GM03348 (cell line): ENCODE results near the gene SYNCRIP.
"Not testable (repeated sequence)": the region's sequence is repeated elsewhere in the genome, so short reads cannot be mapped to it uniquely, and the experiment has no call there.

Experiments used
- DNase-seq: peaks from one replicate; pipeline ENCODE4 v3.0.0; 2012; ENCODE audit warnings: low spot score

The SYNCRIP gene

DNA sequence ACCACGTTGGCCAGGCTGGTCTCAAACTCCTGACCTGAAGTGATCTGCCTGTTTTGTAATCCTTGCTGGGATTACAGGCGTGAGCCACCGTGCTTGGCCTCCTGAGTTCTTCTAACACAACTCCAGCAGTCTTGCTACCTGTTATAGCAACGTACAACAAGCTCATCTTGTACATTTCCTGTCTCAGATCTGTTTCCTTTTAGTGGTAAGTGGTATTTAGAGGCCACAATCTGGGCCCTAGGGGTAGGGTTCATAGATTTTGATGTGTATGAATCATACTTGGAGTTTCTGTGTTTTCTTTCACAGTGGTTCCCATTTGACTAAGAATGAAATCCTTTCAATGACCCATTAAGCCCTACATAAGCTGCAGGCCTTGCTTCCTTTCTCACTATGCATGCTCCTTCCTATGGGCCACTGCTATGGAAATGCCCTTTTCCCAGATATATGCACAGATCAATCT, 27.1 kb upstream of the SYNCRIP start:
- no peak for DNase-seq

DNA sequence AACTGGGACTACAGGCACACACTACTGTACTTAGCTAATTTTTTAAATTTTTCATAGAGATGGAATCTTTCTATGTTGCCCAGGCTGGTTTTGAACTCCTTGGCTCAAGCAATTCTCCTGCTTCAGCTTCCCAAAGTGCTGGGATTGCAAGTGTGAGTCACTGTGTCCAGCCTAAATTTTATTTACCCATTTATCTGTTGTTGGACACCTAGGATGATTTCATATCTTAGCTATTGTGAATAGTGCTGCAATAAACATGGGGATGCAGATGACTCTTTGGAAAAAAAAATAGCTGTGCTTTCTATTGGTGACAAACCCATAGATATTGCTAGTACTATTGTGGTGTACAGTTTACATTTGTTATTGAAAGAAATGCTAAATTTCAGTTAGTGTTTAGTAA, 19.6 kb upstream of the SYNCRIP start:
- DNase-seq = no peak

DNA sequence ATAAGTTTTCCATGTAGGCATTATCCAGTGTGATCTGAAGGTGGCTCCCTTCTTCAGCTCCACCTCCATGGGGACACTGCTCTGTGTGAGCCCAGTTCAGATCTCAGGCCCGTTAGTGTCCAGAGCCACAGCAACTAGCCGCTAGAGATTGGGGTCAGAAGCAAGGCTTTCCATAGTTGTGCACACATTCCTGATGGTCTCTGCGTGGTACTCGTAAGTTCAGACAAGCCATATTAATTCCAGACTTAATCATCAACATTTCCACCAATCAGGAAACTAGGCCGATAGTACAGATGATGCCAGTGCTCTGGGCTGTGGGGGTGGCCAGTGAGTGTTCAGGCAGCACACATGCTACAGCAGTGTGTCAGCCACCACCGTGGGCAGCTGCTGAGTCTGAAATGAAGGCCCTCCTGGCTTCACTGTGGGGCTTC, 17.5 kb upstream of the SYNCRIP start:
- peak; percentile 92 for DNase-seq

DNA sequence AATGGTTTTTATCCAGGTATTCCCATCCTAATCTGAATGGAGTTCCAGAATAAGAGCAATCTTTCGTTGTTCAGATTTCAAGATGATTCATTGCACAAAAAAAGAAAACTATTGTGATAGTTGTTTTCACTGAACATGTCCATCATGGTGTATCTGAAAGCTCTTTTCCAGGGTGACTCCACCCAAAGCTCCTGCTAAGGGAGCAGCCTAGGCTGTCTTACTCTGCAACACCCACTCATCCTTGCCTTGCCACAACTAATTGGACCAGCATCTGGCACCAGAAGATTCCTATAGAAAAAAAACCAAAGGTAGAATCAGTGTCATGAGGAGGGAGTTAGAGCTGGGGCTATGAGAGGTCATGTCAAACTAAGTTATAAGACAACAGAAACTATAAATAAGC, 7.9 kb upstream of the SYNCRIP start:
- DNase-seq = no peak

GRCh38 chr6:85644279-85644762, 1.6 kb upstream of the SYNCRIP start:
- DNase-seq = peak; percentile 8

- peak; percentile 87 for DNase-seq
Observed at GRCh38 chr6:85643537-85644278, 1.0 kb upstream of the SYNCRIP start.

DNA sequence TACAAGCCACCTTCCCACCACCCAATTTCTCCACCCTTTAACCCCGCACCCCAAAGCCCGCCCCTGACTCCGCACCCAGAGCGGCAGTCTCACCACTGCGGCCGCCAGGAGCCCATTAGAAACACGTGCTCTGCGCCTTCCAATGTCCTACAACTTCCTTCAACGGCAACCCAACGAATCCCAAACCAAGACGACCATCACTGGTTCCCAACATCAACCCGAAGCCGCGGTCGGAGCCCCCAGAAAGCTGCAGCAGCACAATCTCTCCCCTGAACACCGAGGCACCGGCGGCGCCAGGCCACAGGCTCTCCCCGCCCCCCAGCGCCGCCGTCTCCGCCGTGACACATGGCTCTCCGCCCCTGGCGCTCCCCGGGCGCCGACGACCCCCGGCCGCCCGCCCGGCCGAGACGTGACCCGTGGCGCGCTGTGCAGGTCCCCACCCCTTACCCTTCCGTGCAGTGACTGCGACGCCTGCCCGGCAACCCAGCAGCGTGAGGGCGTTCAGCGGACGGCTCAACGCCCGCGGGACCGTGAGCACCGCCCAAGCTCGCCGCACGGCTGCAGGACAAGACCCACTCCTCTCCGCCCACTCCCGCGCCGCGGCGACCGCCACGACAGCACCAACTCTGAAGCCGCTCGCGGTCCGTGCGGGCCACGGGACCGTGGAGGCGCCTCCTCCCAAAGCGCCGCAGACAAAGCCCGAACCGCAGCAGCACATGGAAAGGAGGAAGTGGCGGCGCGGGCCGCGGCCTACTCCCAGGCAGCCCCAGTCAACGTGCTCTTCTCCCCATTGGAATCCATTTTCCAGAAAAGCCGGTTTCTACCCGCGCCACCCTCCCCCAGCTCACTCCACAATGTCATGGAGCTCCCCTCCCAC, 551 bp downstream of the SYNCRIP start:
- peak; percentile 66 for DNase-seq

DNA sequence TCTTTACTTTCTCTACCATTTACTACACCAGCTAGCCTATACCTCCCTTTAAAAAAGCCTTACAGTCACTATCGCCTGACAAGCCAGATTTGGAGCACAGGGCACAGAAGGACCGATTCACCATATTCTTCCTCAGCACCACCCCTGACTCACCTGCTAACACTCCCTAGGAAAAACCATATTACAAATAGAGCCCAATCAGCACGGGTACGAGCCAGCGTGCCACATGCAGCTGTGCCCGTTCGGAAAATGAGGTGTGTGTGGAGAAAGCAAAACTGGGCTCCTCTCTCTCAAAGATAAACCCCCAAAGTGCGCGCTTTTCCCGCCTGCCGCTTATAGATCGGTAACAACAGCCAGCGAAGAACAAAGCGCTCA, 1.2 kb downstream of the SYNCRIP start:
- DNase-seq = peak; percentile 9

- DNase-seq = no peak
Observed at GRCh38 chr6:85640821-85641220, 1.9 kb downstream of the SYNCRIP start.

DNA sequence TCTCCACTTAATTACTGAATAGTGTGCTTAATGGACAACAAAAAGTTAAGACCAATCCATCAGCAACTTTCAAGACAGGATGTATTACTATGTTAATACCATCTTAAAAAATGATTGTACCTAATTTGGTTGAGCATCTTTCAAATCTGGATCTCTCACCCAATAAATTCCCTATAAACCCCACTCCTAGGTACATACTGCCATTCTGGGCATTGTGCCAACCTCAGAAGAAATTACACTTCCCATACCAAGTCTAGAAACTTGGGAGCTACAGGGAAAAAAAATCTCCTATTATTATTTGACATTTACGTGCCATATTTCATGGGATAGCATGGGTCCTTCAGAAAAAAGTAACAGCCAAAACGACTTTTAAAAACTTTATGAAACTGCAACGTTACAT, 5.1 kb downstream of the SYNCRIP start:
- DNase-seq = no peak

DNA sequence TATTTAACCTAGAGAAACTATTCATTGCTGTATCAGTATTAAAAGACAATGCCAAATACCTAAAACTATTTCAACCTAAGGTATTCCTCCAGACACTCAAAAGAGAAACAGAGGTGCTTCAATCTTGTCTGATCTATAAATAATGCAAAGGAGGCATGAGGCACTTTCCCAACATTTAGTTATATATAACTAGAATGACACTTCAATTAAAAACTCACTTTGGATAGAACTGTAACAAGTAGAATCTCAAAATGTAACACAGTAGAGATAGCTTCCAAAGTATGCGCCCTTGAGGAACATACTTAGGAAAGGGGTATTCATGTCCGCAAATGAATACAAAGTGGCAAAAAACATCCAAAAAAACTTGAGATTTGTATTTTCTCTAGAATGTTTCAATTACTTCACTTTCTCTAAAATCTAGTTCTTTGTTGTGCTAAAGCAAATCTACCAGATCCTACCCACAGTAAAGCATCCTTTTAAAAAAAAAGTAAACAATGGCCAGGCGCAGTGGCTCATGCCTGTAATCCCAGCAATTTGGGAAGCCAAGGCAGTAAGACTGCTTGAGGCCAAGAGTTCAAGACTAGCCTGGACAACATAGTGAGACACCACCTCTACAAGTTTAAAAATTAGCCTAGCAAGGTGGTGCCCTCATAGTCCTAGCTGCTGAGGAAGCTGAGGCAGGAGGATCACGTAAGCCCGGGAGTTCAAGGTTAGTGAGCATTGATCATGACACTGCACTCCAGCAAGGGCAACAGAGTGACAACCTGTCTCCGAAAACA, 10.3 kb downstream of the SYNCRIP start:
- DNase-seq = no peak

- DNase-seq = not testable (repeated sequence)
Observed at GRCh38 chr6:85631117-85631516, 11.6 kb downstream of the SYNCRIP start.

DNA sequence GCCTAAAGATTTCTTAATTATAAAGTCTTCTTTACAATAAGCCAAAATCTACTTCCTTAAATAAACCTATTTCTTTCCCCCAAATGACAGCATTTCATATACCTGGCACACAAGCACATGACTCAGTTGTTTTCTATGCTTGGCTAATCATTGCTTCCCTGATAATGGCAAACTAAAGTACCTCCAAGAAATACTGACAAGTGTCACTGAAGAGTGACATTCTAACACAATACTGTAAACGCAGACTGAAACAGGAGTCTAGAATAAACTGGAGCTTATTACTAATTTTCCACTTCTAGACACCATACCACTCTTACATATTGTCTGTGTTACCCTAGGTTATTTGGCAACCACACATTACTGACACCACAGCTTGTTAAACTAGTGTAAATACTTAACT, 14.3 kb downstream of the SYNCRIP start:
- DNase-seq = no peak

GRCh38 chr6:85620308-85620707, 22.4 kb downstream of the SYNCRIP start:
- DNase-seq = no peak

- DNase-seq = no peak
Observed at GRCh38 chr6:85614780-85615179, 27.9 kb downstream of the SYNCRIP start.

GRCh38 chr6:85612690-85613474, 29.8 kb downstream of the SYNCRIP start:
- no peak for DNase-seq

GRCh38 chr6:85610182-85610895, 32.3 kb downstream of the SYNCRIP start:
- DNase-seq = no peak

DNA sequence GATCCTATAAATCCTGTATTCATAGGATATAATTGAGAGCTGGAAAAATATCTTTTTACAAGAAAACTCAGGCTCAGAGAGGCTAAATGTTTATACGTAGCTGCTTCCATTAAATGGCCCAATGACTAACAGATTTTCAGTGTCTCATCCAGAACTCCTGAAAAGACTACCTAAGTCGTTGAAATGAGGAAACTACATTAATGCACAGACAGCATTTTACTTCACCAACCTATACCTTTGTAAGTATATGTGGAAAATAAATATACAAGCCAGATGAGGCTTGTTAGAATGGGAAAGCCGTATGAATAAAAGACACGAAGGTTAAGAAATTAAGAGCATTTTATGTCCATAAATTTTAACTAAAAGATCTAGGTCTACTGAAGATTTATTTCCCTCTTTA, 40.6 kb downstream of the SYNCRIP start:
- DNase-seq = no peak

DNA sequence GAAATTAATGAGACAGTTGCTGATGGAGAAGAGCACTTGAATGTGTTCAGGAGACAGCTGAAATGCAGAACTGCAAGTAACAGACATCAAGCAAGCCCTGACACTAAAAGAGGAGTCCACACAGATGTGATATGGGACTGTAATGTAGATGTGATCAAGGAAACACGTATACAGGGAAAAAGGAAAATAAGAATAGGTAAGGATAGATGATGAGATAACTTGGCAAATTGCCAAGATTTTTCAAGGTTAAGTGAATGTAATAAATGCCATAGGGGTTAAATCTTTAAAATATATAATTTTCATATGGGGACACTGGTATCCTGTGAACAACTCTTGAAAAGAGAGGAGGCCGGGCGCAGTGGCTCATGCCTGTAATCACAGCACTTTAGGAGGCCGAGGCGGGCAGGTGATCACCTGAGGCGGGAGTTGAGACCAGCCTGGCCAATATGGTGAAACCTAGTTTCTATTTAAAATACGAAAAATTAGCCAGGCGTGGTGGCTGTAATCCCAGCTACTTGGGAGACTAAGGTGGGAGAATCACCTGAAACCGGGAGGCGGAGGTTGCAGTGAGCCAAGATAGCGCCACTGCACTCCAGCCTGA, 41.9 kb downstream of the SYNCRIP start:
- no peak for DNase-seq

DNA sequence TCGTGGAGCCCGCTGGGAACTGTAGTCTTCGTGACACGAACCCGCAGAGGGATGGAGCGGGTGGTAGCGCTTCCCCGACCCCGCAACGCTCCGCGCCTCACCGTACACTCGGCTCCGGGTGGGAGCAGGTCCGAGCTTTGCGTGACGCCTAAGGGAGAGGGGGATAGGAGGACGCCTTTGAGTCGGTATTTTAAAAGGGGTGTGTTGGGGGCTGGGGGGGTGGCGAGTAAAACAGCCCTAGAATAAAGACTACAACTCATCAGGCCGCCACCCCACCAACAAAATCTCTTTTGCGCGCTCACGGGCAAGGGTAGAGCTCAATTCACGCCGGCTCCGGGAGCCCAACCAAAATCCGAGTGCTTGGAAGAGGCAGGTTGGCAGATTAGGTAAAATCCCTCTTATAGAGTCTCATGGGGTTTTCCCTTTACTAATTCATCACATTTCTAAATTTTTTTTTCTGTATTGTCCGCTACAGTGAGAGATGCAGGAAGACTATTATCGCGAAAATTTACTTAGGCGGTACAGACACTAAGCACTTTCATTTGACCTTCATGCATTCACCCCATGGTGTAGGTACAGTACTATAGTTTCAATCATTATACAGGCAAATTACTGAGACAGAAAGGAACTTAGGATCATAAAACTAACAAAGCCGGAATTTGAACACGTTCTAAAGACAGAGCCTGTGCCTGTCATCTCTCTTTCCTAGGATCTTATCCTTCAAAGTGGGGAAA, 48.3 kb downstream of the SYNCRIP start:
- no peak for DNase-seq
